Kidney tubule cell (primary cell): Measurements from ENCODE around the gene RPS18.
"Not testable (repeated sequence)": the region's sequence is repeated elsewhere in the genome, so short reads cannot be mapped to it uniquely, and the experiment has no call there.

ENCODE experiments used
- DNase-seq: peaks from one replicate; pipeline ENCODE4 v3.0.0-alpha.2; 2018; ENCODE audit warnings: low spot score

The RPS18 gene

DNA sequence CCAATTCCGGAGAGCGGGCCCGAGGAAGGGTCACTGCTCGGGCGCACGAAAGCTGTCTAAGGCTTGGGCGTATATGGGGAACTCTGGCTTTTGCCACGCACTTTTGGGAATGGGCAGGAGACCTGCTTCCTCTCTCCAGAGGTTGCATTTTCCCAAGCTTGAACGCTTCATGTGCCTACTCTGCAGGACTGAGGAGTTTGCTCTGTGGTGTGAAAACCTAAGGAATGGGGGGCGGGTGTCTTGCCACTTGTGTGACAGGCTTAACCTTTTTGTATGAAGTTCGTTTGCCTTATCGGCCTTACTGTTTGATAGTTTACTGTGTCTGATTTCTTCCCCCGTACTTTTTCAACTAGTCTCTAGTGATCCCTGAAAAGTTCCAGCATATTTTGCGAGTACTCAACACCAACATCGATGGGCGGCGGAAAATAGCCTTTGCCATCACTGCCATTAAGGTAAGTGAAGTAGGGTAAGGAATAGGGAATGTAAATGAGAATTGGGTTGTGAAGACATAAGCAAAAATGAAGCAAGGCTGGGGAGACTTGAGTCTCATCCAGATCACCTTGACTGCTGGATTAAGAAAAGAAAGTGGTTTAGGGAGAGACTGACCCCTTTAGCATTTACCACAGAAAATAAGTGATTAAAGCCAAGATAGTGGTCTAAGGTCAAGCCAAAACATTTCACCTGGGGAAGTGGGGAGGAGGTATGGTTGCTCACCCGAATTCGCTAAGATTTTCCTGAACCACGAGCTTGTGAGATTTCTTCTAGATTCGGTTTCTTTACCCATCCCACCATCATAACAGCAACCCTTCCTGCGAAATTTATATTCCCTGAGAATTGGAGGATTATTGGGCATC lies 627 bp downstream of the RPS18 start:
- DNase-seq = no peak

DNA sequence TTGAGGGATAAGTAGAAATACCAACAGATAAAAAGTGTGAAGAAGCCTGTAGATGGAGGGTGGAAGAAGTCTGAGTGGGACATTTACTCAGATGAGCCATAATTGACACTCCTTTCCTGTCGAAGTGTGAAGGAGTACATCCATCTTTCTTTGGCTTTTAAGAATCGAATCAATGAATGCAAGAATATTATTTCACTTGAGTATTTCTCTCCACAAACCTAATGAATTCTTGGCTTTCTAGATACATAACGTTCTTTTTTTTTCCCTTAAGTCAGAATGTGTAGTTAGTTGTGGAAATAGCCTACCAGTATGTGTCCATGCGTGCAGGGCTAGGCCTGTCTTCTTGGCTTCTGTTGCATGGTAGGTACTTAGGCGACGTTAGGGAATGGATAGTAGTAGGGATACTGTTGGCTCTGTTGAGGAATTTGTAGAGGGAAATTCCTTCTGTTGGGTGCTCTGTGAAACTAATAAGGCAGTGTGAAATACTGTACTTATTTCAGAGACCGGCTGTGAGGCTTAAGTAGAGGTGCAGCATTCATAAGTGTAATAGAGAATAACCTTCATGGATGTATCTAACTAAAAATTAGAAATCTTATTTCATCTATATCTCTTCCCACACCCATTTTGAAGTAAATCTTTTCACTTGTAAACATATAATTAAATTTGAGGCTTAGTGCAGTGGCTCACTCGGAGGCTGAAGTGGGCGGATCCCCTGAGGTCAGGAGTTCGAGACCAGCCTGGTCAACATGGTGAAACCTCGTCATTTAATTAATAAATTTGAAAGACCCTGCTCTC lies 1.5 kb downstream of the RPS18 start:
- DNase-seq = no peak

DNA sequence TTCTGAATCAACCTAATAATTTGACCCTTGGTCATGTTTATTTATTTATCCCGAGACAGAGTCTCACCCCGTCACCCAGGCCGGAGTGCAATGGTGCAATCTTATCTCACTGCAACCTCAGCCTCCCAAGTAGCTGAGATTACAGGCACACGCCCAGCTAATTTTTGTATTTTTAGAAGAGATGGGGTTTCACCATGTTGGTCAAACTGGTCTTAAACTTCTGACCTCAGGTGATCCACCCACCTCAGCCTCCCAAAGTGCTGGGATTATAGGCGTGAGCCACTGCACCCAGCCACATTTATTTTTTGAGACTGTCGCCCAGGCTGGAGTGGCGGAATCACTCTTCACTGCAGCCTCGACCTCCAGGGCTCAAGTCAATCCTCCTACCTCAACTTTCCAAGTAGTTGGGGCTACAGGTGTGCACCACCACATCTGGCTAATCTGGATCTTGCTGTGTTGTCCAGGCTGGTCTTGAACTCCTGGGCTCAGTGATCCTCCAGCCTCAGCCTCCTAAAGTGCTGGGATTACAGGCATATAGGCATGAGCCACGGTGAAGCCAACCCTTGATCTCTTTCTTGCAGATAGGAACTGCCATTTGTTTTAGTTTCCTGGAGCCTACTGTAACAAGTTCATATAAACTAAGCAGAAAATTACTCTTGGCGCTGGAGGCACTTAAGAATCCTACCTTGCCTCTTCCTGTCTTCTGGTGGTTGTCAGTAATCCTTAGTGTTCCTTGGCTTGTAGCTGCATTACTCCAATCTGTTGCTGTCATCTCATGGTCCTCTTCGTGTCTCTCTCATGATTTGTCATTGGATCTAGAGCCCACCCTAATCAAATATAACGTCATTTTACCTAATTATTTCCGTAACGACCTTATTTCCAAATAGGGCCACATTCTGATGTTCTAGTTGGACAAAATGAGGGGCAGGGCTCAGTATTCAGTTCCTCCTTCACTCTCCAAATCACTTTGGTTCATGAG lies 2.3 kb downstream of the RPS18 start:
- DNase-seq = no peak

DNA sequence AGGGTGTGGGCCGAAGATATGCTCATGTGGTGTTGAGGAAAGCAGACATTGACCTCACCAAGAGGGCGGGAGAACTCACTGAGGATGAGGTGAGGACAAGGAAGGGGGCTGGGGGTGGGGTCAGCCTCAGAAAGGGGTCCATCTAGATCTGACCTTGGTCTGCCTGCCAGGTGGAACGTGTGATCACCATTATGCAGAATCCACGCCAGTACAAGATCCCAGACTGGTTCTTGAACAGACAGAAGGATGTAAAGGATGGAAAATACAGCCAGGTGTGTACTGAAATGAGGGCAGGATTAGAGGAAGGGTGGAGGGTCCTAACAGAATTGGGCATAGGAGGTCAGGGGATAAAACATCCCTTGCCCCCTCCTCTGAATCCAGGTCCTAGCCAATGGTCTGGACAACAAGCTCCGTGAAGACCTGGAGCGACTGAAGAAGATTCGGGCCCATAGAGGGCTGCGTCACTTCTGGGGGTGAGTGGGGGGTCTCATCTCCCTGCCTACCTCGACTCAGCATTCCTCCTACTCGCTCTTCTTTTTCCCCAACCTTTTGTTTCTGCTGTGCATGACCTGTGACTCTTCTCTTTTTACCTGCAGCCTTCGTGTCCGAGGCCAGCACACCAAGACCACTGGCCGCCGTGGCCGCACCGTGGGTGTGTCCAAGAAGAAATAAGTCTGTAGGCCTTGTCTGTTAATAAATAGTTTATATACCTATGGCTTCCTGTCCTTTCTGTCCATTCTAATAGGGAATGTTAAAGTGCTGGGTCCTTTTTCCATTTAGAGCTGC lies 4.1 kb downstream of the RPS18 start:
- not testable (repeated sequence) for DNase-seq

DNA sequence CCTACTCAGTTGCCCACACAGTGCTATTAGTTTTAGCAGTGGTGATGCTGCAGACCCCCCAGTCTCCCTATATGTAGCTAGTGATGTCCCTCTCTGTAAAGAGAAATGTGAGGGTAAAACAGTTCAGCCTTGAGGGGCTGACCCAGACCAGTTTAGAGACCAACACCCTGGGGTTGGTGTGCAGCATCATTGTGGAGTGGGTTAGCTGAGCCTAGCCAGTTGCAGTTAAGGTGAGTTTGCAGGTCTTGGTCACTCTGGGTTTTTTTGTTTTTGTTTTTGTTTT lies 4.6 kb downstream of the RPS18 start:
- no peak for DNase-seq

DNA sequence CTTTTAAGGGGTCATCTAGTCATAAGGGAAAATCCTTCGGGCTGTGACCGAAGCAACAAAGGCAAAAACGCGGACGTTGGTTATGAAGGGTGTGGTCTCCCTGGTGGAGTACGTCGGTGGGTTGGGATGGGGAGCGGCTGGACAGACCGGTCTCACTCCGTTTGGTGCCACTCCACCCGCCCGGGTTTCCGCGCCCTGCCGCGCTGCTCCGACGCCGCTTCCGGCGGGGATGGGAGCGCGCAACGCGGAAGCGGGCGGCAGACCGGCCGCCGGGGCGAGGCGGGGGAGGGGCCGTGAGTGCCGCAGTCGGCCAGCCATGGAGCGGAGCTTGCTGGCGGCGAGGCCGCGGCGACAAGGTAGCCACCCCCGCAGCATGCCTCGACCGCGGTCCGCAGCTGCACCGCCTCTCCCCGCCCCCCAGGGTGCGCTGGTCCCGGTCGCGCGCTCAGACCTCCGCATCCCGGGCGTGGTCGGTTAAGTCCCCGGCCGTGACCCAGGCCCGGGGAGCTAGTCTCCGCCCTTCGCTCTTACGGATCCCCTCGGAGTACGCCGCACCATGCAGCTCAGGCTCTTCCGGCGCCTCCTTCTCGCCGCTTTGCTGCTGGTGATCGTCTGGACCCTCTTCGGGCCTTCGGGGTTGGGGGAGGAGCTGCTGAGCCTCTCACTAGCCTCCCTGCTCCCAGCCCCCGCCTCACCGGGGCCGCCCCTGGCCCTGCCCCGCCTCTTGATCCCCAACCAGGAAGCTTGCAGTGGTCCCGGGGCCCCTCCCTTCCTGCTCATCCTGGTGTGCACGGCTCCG lies 5.2 kb downstream of the RPS18 start, which contains the start of gene B3GALT4:
TSS of gene B3GALT4 (plus strand) at position 260 of the 799 bp plus-strand sequence. CDS start at position 557, 297 bp downstream.
- peak; percentile 82 for DNase-seq

DNA sequence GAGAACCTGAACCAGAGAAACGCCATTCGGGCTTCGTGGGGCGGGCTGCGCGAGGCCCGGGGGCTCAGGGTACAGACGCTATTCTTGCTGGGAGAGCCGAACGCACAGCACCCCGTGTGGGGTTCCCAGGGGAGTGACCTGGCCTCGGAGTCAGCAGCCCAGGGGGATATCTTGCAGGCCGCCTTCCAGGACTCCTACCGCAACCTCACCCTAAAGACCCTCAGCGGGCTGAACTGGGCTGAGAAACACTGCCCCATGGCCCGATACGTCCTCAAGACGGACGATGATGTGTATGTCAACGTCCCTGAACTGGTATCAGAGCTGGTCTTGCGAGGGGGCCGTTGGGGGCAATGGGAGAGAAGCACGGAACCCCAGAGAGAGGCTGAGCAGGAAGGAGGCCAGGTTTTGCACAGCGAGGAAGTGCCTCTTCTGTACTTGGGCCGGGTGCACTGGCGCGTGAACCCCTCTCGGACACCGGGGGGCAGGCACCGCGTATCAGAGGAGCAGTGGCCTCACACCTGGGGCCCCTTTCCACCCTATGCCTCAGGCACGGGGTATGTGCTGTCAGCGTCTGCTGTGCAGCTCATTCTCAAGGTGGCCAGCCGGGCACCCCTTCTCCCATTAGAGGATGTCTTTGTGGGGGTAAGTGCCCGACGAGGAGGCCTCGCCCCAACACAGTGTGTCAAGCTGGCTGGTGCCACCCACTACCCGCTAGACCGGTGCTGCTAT lies 6.0 kb downstream of the RPS18 start:
- DNase-seq = no peak

DNA sequence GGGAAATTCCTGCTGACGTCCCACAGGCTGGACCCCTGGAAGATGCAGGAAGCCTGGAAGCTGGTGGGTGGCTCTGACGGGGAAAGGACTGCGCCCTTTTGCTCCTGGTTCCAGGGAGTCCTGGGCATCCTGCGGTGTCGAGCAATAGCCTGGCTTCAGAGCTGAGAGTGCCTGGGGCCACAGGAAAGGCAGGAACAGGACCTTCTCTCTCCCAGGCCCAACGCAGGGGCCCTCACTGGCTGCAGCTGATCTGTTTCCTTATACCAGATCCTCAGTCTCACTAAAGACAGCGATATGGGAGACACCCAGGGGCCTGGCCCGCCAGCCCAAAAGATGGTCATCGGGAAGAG lies 6.5 kb downstream of the RPS18 start:
- DNase-seq = no peak

DNA sequence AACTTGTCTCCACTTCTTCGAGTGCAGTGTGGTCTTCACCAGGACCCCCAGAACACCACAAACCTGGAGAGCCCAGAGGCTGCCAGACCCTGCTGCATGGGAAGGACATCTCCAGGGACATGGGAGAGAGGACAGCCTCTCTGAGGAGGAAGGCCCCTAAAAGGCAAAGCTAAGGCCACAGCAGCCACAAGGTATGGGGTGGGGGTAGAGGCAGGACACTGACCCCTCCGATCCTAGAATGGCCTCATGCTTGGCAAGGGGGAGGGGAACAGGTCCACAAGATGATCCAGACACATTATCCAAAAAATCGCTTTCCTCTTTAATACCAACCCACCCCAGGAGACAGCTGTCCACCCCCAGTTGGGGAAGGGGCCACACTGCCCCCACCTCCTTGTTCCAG lies 6.9 kb downstream of the RPS18 start:
- DNase-seq = no peak

DNA sequence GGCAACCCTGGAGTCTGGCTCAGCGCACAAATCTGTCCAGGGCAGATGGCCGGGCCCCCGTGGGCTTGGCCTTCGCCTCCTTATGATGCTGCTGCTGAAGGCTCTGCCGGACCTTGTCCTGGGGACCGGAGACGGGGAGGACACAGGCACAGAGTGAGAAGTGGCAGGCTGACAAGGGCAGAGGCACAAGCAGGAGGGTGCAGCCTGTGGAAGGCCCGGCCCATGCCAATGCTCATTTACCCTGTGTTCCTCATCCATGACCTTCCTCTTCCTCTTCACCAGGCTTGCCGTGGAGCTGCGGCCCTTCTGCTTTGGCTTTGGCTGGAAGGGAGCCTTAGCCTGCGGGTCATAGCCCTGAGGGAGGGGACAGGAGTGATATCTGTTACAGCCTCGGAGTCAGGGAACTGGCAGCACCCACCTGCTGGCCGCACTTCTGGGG lies 7.4 kb downstream of the RPS18 start:
- DNase-seq = no peak

DNA sequence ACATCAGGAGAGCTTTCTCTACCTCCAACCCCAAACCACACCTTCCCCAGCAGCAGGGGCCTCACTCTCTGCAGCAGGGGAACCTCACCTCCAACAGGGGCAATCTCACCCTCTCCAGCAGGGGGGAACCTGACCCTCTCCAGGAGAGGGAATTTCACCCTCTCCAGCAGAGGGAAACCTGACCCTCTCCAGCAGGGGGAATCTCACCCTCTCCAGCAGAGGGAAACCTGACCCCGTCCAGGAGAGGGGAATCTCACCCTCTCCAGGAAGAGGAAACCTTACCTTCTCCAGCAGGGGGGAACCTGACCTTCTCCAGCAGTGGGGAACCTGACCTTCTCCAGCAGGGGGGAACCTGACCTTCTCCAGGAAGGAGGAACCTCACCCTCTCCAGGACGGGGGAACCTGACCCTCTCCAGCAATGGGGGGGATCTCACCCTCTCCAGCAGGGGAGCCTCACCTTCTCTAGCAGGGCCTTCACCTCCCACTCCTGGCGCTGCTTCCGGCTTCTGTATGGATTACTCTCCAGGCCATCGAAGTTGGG lies 8.2 kb downstream of the RPS18 start:
- DNase-seq = peak; percentile 78

DNA sequence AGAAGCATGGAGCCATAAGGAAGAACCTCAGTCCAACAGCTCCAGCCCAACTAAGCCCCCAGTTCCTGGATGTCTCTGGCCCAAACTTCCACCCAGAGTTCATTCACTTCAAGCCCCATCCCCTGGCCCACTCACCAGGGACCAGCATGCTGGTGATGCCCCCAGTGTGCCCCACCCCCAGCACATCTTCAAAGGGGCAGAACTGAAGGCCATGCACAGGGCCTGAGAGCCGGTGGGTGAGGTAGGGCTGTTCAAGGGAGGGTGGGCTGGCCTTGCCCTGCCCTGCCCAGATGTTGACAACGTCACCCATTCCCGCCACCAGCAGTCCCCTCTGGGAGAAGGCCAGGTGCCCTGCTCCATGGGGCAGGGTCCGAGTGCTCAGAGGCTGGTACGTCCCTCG lies 8.7 kb downstream of the RPS18 start:
- DNase-seq = no peak

DNA sequence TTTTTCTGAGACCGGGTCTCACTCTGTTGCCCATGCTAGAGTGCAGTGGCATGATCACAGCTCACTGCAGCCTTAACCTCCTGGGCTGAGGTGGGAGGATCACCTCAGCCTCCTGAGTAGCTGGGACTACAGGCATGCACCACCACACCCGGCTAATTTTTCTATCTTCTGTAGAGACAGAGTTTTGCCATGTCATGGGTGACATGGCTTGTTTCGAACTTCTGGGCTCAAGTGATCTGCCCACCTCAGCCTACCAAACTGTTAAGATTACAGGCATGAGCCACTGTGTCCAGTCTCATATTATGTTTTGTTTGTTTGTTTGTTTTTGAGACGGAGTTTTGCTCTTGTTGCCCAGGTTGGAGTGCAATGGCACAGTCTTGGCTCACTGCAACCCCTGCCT lies 13.3 kb downstream of the RPS18 start:
- DNase-seq = not testable (repeated sequence)

DNA sequence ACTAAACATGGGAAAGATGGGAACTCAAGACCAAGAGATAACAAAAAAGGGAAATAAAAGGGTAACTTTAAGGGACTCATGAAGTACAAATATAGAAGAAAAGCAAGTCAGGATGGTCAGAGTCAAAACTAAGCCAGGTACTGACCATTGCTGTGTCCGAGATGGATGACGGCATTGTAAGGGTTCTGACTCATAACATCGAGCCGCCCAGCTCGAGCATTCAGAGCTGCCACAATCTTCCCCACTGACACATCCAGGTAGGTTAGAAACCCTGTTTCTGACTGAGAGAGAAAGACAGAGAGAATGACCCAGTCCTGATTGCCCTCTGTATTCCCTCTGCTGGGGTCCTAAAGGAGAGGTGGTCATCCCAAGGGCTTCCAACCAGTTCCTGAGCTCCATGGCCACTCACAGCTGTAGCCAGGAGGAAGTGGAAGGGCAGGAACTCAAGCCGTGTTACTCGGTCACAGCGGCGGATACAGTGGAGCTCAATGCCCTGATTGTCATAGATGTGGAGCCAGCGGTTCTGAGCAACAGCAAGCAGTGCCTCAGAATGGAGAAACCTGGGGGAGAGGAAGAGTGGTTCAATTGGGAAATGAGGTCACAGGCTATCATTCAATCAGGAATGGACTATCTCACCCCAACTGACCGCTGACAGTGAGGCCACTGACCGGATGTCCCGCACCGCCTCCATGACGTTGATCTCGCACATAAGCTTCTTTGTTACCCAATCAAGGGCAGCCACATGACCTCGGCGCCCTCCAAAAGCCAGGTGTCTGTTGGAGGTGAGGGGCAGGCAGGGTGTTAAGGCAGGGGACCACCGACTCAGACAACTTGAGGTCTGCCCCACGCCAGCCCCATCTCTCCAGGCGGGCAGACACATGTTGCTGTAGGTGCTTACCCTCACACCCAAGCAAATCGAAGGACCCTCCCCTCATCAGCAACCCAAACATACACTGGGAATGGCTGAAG lies 15.4 kb downstream of the RPS18 start:
- DNase-seq = no peak

DNA sequence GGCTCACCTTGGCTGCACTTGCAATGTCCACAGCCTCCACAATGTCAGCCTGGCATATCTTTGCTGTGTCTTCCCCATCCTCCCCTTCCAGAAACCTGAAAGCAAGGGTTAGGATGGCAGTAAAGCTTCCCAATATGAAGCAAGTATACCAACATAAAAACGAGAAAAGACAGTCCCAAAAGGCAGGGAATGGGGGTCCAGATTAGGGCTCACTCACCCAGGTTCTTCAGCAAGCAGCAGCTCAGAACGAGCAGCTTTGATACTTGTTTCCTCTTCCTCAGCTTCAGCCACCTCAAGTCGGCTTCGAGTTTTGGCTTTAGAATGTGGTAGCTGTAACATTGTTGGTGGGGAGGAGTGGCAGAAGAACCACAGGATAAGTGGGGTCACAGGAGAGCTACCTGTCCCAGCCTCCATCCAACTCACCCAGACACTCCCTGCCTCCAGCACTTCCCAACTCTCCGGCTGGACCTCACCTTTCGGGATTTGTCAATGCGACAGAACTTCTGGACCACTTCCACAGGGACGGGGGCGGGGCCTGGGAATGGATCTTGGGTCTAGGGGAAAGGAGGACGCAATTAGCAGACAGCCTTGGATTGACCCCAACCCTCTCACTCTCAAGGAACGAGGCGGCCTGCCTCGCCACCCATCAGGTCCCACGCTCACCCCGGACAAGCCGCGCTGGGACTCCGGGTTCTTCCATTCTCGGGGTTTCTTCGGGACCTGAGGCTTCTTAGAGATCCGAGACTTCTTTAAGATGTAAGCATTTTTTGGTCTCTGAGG lies 16.5 kb downstream of the RPS18 start:
- no peak for DNase-seq

DNA sequence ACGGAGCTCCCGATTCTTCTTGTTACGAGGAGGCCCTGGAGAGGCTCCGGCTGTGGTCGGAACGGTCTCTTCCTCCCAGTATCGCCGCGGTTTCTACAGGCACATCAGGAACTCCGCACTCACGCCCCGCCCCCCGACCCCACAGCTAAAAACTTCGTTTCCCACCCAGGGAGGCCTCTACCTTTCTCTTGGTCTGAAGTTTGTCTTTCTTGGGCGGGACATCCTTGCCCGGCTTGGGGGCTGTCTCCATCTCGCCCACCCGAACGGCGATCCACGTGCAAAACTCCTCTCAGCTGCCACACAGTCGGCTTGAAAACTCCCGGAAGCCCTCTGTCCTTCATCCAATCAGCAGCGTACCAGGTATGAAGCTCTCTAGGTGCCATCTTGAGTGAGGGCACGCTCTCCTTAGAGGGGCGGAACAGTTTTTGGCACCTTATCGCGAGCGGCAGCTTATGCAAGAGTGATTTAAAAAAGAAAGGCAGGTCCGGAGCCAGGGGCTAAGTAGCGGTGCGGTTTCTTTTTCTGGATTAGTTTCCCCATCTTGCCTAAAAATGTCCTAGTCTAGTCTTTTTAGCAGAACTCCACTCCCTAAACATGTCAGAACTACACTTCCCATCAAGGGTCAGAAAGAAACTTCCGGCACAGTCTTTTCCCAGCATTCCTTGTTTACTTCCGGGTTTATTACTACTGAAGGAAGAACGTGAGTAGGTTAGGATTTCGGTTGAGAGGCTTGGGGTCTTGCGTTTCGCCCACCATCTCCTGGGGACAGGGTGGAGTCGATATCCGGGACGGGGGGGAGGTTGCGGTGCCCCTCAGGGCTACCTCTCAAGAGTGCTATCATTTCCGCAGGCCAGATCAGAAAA lies 17.3 kb downstream of the RPS18 start, which contains the start of the genes PFDN6 and WDR46:
TSS of gene PFDN6 (plus strand) at position 681 of the 863 bp plus-strand sequence. CDS start 256 bp downstream, outside the sequence.
TSS of gene WDR46 (minus strand) at position 319 of the 863 bp plus-strand sequence. CDS start at position 250, 69 bp downstream.
- peak; percentile 90 for DNase-seq
